ENCODE measurements around the gene CDK5. TPM values are rescaled to one million over a fixed set of nuclear protein-coding genes. Genes with fewer than 3 reads are reported as not detected.

The CDK5 gene
- total RNA-seq, 2 experiments from 2014 or later, result 17.6 to 18.2 TPM

- Mint-ChIP-seq H3K36me3 (ENCODE audit: low read depth) (no peaks in the 10 kb centered on the region), H3K27ac (no peak overlapping the region), H3K27me3 (no peaks in the 10 kb centered on the region), H3K4me1 (peaks cover 22% of the 10 kb centered on the region), H3K4me3 (no peak overlapping the region), H3K9me3 (no peaks in the 10 kb centered on the region)
- ChIA-PET CTCF (interaction anchor here (0.7 to 1.0 kb wide), 4 partner anchors 19 to 219 kb away, joined by 3 to 6 read pairs (median 3); partner anchors contain the start of gene ABCB8), POLR2A (no interaction called here)
- no peak for DNase-seq
Observed at GRCh38 chr7:151091988-151092387, 34.3 kb upstream of the CDK5 start.

DNA sequence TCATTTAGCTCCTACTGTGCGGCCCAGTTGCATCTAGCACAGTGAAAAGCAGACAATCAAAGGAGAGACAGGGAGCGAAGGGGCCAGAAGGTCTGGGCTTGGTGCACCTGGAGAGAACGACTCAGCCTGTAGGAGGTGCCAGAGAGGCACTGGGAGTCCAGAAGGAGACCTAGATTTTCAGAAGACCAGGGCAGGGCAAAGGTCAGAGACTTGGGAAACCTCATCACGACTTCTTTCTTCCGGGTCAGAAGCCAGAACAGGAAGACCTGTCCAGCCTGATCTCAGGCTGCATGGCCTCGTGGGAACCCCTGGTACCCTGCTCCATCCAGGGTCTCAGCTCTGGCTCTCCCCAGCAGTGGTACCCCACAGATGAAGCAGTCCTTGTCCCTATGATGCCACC, 33.7 kb upstream of the CDK5 start:
- Mint-ChIP-seq H3K4me1 (peaks cover 22% of the 10 kb centered on the region), H3K27me3 (no peaks in the 10 kb centered on the region)

DNA sequence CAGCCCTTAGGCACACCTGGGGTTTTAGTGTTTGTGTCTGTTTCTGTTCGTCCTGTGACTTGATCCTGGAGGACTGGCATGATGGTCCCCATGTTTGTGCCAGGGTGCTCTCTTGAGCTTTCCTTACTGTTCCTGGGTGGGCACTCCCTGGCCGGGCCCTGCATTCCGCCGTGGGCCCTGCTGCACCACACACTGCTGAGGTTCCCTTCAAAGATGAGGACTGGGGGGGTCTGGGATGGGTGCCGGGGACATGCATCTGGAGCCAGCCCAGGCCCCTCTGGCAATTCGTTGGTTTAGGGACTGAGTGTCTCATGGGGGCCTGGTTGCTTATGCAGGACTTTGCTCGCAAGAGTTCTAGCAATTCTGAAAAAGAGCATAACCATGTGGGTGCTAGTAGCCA, 33.3 kb upstream of the CDK5 start:
- H3K36me3 Mint-ChIP-seq (ENCODE audit: low read depth), result no peaks in the 10 kb centered on the region
- H3K4me1 Mint-ChIP-seq, result peaks cover 20% of the 10 kb centered on the region

More for the DNA sequence above, 33.7 kb upstream of the CDK5 start:
- ChIA-PET POLR2A (no interaction called here), CTCF (interaction anchor here (0.7 to 1.0 kb wide), 3 partner anchors 19 to 220 kb away, joined by 3 to 6 read pairs (median 3); no protein-coding TSS in a partner anchor)
- Mint-ChIP-seq H3K9me3 (no peaks in the 10 kb centered on the region), H3K4me3 (peak overlapping the region; percentile 1), H3K27ac (no peak overlapping the region), H3K36me3 (ENCODE audit: low read depth) (no peaks in the 10 kb centered on the region)
- DNase-seq, result peak; percentile 47

GRCh38 chr7:151089893-151090730, 32.4 kb upstream of the CDK5 start:
- Mint-ChIP-seq H3K27me3 (peaks cover 5% of the 10 kb centered on the region), H3K4me3 (no peak overlapping the region), H3K4me1 (peaks cover 26% of the 10 kb centered on the region), H3K27ac (no peak overlapping the region), H3K9me3 (no peaks in the 10 kb centered on the region), H3K36me3 (ENCODE audit: low read depth) (no peaks in the 10 kb centered on the region)
- ChIA-PET CTCF (interaction anchor here (0.8 kb wide), 1 partner anchor 20 kb away, joined by 3 read pairs; no protein-coding TSS in a partner anchor), POLR2A (interaction anchor here (2.5 kb wide), 1 partner anchor 62 kb away, joined by 7 read pairs; the partner anchor contains the start of gene ABCB8)
- DNase-seq, result no peak

More for the DNA sequence above, 33.3 kb upstream of the CDK5 start:
- Mint-ChIP-seq H3K4me3 (no peak overlapping the region), H3K9me3 (no peaks in the 10 kb centered on the region), H3K27ac (no peak overlapping the region), H3K27me3 (no peaks in the 10 kb centered on the region)
- POLR2A ChIA-PET, result no interaction called here
- CTCF ChIA-PET, result interaction anchor here (0.8 to 1.0 kb wide), 2 partner anchors 20 to 220 kb away, joined by 3 read pairs; no protein-coding TSS in a partner anchor
- no peak for DNase-seq

DNA sequence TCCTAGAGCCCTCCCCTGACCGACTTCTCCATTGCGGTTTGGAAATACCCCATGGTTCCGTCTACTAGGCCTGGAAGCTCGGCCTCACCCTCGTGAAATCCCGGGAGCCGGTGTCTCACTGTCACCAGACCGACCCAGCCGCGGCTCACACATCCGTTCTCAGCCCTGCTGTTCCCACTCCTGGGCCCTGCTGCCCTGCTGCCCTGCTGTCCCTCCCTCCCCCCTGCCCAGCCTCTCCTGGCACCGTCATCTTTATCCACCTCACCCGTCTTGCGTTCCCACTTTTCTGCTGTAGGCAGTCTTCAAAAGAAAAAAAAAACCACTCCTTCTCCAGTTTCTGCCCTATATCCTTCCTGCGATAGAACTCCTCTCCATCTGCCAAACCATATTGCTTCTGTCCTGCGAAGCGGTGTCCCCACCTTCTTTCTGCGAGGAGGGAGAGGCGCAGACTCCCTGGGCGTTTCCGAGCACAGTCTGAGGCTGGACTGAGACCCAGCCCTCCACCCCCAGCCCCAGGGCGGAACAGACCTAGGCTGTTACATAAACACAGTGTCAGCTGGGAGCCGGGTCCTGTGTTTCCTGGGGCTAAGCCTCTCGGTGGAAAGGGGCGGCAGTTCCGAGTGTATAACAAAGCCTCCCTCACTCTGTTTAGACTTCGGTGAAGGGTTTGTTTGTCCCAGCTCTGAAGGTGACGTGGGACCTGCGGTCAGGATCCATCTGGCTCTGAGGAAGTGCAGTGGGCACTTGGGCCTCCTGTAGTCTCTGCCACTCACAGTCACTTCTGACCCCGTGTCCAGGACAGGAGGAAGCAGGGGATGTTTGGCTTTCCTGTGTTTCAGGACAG, 31.4 kb upstream of the CDK5 start:
- Mint-ChIP-seq H3K36me3 (ENCODE audit: low read depth) (no peaks in the 10 kb centered on the region), H3K4me1 (peaks cover 31% of the 10 kb centered on the region), H3K4me3 (no peak overlapping the region), H3K9me3 (no peaks in the 10 kb centered on the region), H3K27me3 (peaks cover 10% of the 10 kb centered on the region), H3K27ac (peak overlapping the region; percentile 23)
- CTCF ChIA-PET, result interaction anchor here (1.1 to 1.2 kb wide), 2 partner anchors 30 to 71 kb away, joined by 3 to 4 read pairs; no protein-coding TSS in a partner anchor
- DNase-seq, result no peak
- POLR2A ChIA-PET, result interaction anchor here (0.9 to 2.5 kb wide), 3 partner anchors 61 to 767 kb away, joined by 3 to 7 read pairs (median 3); partner anchors contain the start of gene ABCB8

GRCh38 chr7:151088019-151088855, 30.5 kb upstream of the CDK5 start:
- CTCF ChIA-PET, result interaction anchor here (1.1 to 1.2 kb wide), 2 partner anchors 30 to 70 kb away, joined by 3 to 4 read pairs; no protein-coding TSS in a partner anchor
- no peaks in the 10 kb centered on the region for H3K36me3 Mint-ChIP-seq (ENCODE audit: low read depth)
- no peak overlapping the region for H3K27ac Mint-ChIP-seq
- H3K4me1 Mint-ChIP-seq, result peaks cover 36% of the 10 kb centered on the region
- no peak for DNase-seq
- no peaks in the 10 kb centered on the region for H3K9me3 Mint-ChIP-seq
- POLR2A ChIA-PET, result interaction anchor here (0.9 to 2.5 kb wide), 3 partner anchors 60 to 766 kb away, joined by 3 to 7 read pairs (median 3); partner anchors contain the start of gene ABCB8
- peaks cover 10% of the 10 kb centered on the region for H3K27me3 Mint-ChIP-seq
- H3K4me3 Mint-ChIP-seq, result peak overlapping the region; percentile 43

GRCh38 chr7:151087245-151088018, 29.7 kb upstream of the CDK5 start:
- peak overlapping the region; percentile 89 for H3K4me3 Mint-ChIP-seq
- H3K27ac Mint-ChIP-seq, result no peak overlapping the region
- H3K27me3 Mint-ChIP-seq, result peaks cover 10% of the 10 kb centered on the region
- DNase-seq, result peak; percentile 34
- POLR2A ChIA-PET, result interaction anchor here (1.0 to 2.5 kb wide), 2 partner anchors 59 to 145 kb away, joined by 3 to 7 read pairs; partner anchors contain the start of gene ABCB8
- H3K9me3 Mint-ChIP-seq, result no peaks in the 10 kb centered on the region
- H3K36me3 Mint-ChIP-seq (ENCODE audit: low read depth), result peaks cover 4% of the 10 kb centered on the region
- CTCF ChIA-PET, result interaction anchor here (0.9 to 1.2 kb wide), 2 partner anchors 29 to 59 kb away, joined by 3 read pairs; partner anchors contain the start of gene ABCB8
- H3K4me1 Mint-ChIP-seq, result peaks cover 40% of the 10 kb centered on the region

GRCh38 chr7:151086802-151087244, 29.1 kb upstream of the CDK5 start:
- peak overlapping the region; percentile 89 for H3K4me3 Mint-ChIP-seq
- H3K36me3 Mint-ChIP-seq (ENCODE audit: low read depth), result peaks cover 4% of the 10 kb centered on the region
- peaks cover 10% of the 10 kb centered on the region for H3K27me3 Mint-ChIP-seq
- CTCF ChIA-PET, result interaction anchor here (0.9 kb wide), 1 partner anchor 59 kb away, joined by 3 read pairs; the partner anchor contains the start of gene ABCB8
- POLR2A ChIA-PET, result no interaction called here
- no peaks in the 10 kb centered on the region for H3K9me3 Mint-ChIP-seq
- peak; percentile 47 for DNase-seq
- H3K4me1 Mint-ChIP-seq, result peaks cover 45% of the 10 kb centered on the region
- H3K27ac Mint-ChIP-seq, result peak overlapping the region; percentile 69

DNA sequence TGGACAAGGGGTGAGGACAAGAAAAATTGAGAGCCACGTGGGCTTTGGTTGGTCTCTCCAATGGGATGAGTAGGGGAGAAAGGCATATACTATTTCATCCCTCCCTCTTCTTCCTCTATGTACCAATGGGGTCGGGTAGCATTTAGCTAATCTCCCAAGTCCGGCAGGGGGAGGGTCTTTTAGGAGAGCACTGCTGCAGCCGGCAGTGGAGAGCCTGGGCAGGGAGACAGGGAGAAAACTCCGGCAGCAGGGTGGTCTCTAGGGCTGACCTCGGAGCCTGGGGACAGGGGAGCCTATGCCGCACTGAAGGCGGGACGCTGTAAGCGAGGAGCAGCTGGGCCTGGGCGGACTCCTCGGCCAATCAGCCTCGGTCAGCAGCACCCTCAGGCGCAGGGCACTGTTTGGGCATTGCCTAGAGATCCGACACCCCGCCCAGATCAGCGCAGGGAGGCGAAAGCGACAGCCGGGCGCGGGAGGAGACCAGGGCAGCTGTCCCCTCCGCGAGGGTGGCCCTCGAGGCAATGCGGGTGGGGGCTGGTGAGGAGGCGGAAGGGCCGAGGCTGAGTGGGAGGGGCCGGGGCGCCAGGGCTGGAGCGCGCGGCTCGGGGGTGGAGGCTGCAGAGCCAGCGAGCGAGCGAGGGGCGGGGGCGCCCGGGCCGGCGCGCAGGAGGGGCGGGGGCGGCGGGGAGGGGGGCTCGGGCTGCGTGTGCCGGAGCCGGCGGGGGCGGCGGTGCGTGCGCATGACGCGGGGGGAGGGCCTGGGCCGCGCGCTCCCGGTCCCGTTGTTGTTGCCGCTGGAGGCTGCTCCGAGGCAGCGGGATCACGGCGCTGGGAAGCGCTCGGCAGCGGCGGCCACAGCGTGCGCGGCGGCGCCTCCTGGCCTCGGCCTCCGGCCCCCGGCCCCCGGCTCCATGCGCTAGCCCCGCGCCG, 28.3 kb upstream of the CDK5 start, which contains the start of gene AGAP3:
TSS of gene AGAP3 (plus strand) at position 785 of the 930 bp plus-strand sequence. CDS start 267 bp downstream, outside the sequence.
- Mint-ChIP-seq H3K9me3 (no peaks in the 10 kb centered on the region), H3K4me3 (peak within 1 kb of the TSS; percentile 89), H3K36me3 (ENCODE audit: low read depth) (peaks cover 4% of the 10 kb centered on the region), H3K4me1 (peaks cover 39% of the 10 kb centered on the region), H3K27ac (peak within 1 kb of the TSS; percentile 69), H3K27me3 (peaks cover 10% of the 10 kb centered on the region)
- DNase-seq, result peak; percentile 63
- ChIA-PET CTCF (interaction anchor here (0.5 to 1.7 kb wide), 5 partner anchors 9 to 218 kb away, joined by 3 to 5 read pairs (median 4); partner anchors contain the start of gene ABCB8), POLR2A (interaction anchor here (0.9 to 1.2 kb wide), 3 partner anchors 49 to 72 kb away, joined by 3 to 5 read pairs (median 3); no protein-coding TSS in a partner anchor)

DNA sequence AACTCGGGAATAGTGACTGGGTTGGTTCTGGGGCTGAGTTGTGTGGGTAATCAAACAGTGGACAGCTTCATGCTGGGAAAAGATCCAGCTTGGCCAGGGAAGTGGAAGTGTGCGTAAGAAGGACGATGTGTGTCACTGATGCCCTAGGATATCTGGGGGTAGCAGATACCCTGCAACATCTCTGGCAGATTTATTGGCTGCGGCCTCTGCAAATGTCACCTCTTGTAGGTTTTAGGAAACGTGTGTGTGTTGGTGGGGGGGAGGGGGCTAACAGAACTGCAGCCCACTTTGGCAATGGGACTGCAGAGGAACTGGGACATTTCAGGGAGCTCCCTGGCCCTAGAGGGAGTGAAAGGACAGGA, 27.6 kb upstream of the CDK5 start:
- peaks cover 4% of the 10 kb centered on the region for H3K36me3 Mint-ChIP-seq (ENCODE audit: low read depth)
- no peak overlapping the region for H3K27ac Mint-ChIP-seq
- POLR2A ChIA-PET, result interaction anchor here (0.9 to 3.2 kb wide), 5 partner anchors 27 to 71 kb away, joined by 3 to 11 read pairs (median 3); partner anchors contain the start of gene ABCB8
- DNase-seq, result no peak
- H3K9me3 Mint-ChIP-seq, result no peaks in the 10 kb centered on the region
- peaks cover 39% of the 10 kb centered on the region for H3K4me1 Mint-ChIP-seq
- H3K27me3 Mint-ChIP-seq, result peaks cover 10% of the 10 kb centered on the region
- H3K4me3 Mint-ChIP-seq, result peak overlapping the region; percentile 83
- CTCF ChIA-PET, result interaction anchor here (0.5 to 1.7 kb wide), 5 partner anchors 10 to 219 kb away, joined by 3 to 5 read pairs (median 4); no protein-coding TSS in a partner anchor
